Measurements from ENCODE around the gene RENBP.

Gene RENBP

GRCh38 chrX:153885968-153886903 is 58.2 kb downstream of the RENBP start, which contains the start of gene L1CAM:
Gene L1CAM, minus strand, starts transcription at chrX:153886173. Its CDS starts 10,337 bp downstream, at chrX:153875836.
- no peak for DNase-seq
